Measurements from ENCODE around the gene AOAH. TPM values are rescaled to one million over a fixed set of nuclear protein-coding genes. Genes with fewer than 3 reads are reported as not detected.
"Not testable (repeated sequence)": the region's sequence is repeated elsewhere in the genome, so short reads cannot be mapped to it uniquely, and the experiment has no call there.

The AOAH gene
- total and polyA plus RNA-seq, 2 of the 13 experiments (the other 11 are each of a cell fraction or from before 2014, with no cell fraction given): not detected

DNA sequence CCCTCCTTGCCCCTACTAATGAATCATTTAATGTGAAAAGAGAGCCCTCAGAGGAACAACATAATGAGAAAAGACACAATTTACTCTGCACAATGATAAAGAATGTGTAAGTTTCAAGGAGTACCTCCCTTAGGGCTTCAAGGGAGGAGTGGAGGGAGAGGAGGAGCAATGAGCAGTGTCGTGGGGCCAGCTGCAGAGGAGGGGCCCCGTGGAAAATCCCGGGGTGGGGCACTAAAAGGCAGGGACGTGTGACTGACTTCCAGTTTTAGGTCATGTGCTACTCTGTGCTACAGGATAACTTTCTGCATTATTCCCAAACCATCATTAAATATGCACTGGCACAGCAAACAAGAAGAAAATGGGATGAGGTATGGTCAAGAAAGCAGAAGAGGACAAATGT is 226.5 kb downstream of the AOAH start:
- Histone ChIP-seq H3K79me2 (ENCODE audit: insufficient read depth, low read length) (no peaks in the 10 kb centered on the region), H3K4me3 (replicated peaks in 1 of 3; ENCODE audit: insufficient read depth in 1 of 3, low read depth in 2 of 3, low read length in 3 of 3) (no peak overlapping the region), H4K20me1 (ENCODE audit: insufficient read depth, low read length) (no peaks in the 10 kb centered on the region), H3K36me3 (replicated peaks in 1 of 2; ENCODE audit: control insufficient read depth in 1 of 2, insufficient read depth in 2 of 2, low read length in 2 of 2) (no peaks in the 10 kb centered on the region), H3K27ac (ENCODE audit: extremely low read length, insufficient read depth, low read length) (no peak overlapping the region), H3K9ac (ENCODE audit: insufficient read depth, low read depth, low read length) (no peak overlapping the region), H3K27me3 (ENCODE audit: control insufficient read depth in 1 of 2, insufficient read depth in 2 of 2, low read length in 2 of 2) (no peaks in the 10 kb centered on the region), H2AFZ (ENCODE audit: low read length) (no peak overlapping the region), H3K4me1 (ENCODE audit: insufficient read depth, low read length) (no peaks in the 10 kb centered on the region), H3K9me3 (ENCODE audit: low read length) (no peaks in the 10 kb centered on the region), H3K4me2 (ENCODE audit: low read depth, low read length) (no peak overlapping the region)
- DNase-seq (ENCODE audit: low spot score): no peak
- intact Hi-C loops (cut with micrococcal nuclease; ENCODE audit: unreplicated experiment) (no loop called here), in situ Hi-C loops (cut with HindIII; ENCODE audit: extremely low pct_ligation_motif_present, low pct_unique_long_range_greater_than_20kb) (no loop called here)
- ChIA-PET POLR2A (no interaction called here), CTCF (ENCODE audit: low intra/inter-chr PET ratio, low total read pairs) (no interaction called here)
- ATAC-seq: no peak
- no peak for TF ChIP-seq TMF1 (CRISPR knock-in tag; IDR thresholded peaks at IDR 0.05; ENCODE audit: low read depth)
- TF ChIP-seq, protein P1, sequence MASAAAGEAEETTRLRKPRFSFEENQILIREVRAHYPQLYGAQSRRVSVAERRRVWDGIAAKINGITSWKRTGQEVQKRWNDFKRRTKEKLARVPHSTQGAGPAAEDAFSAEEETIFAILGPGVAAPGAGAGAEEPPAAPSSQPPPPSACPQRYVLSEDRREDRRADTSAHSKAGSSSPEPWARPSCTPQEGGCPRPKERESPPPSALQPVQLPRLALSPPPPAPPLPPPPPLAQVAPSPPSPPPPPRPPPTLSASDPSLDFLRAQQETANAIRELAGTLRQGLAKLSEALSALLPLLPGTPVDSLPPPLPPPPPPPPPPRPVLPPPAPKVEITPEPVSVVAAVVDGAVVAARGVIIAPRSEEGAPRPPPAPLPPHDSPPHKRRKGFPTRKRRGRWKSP (CRISPR knock-in tag; IDR thresholded peaks at IDR 0.05): no peak
- TF ChIP-seq, protein P2, sequence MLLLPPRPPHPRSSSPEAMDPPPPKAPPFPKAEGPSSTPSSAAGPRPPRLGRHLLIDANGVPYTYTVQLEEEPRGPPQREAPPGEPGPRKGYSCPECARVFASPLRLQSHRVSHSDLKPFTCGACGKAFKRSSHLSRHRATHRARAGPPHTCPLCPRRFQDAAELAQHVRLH (CRISPR knock-in tag; IDR thresholded peaks at IDR 0.05; ENCODE audit: borderline replicate concordance, low read depth): no peak
- TF ChIP-seq NFRKB (IDR thresholded peaks at IDR 0.05): no peak
- TF ChIP-seq ARNT (IDR thresholded peaks at IDR 0.05): no peak
- no peak for TF ChIP-seq ZNF143 (CRISPR knock-in tag; IDR thresholded peaks at IDR 0.05)
- TF ChIP-seq, protein P3, sequence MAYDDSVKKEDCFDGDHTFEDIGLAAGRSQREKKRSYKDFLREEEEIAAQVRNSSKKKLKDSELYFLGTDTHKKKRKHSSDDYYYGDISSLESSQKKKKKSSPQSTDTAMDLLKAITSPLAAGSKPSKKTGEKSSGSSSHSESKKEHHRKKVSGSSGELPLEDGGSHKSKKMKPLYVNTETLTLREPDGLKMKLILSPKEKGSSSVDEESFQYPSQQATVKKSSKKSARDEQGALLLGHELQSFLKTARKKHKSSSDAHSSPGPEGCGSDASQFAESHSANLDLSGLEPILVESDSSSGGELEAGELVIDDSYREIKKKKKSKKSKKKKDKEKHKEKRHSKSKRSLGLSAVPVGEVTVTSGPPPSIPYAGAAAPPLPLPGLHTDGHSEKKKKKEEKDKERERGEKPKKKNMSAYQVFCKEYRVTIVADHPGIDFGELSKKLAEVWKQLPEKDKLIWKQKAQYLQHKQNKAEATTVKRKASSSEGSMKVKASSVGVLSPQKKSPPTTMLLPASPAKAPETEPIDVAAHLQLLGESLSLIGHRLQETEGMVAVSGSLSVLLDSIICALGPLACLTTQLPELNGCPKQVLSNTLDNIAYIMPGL (CRISPR knock-in tag; IDR thresholded peaks at IDR 0.05; ENCODE audit: borderline replicate concordance in 1 of 2, low read depth in 1 of 2): no peak
- no peak for TF ChIP-seq CENPX (CRISPR knock-in tag; IDR thresholded peaks at IDR 0.05)
- no peak for TF ChIP-seq GATA4 (IDR thresholded peaks at IDR 0.05; ENCODE audit: borderline replicate concordance, low read depth)
- TF ChIP-seq ZBTB20 (CRISPR knock-in tag; IDR thresholded peaks at IDR 0.05; ENCODE audit: borderline replicate concordance, low read depth): no peak
- no peak for TF ChIP-seq RXRB (CRISPR knock-in tag; IDR thresholded peaks at IDR 0.05; ENCODE audit: borderline replicate concordance)
- TF ChIP-seq, protein P4, sequence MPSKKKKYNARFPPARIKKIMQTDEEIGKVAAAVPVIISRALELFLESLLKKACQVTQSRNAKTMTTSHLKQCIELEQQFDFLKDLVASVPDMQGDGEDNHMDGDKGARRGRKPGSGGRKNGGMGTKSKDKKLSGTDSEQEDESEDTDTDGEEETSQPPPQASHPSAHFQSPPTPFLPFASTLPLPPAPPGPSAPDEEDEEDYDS (CRISPR knock-in tag; IDR thresholded peaks at IDR 0.05): no peak
- no TSS peak for BruUV-seq (replicated peaks)
- 3% methylated on average over 4 of the region's 4 CpGs for WGBS (ENCODE audit: low lambda C conversion rate)
- FAIRE-seq: no peak

DNA sequence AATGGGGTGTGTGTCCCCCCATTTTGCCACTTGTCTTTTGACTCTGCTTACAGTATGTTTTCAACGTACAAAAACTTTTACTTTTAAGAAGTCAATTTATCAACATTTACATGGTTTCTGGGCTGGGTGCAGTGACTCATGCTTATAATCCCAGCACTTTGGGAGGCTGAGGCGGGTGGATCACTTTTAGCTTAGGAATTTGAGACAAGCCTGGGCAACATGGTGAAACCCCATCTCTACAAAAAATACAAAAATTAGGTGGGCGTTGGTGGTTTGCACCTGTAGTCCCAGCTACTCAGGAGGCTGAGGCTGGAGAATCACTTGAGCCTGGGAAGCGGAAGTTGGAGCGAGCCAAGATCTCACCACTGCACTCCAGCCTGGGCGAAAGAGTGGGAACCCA is 227.1 kb downstream of the AOAH start:
- H2AFZ ChIP-seq (ENCODE audit: low read length); H3K9me3 ChIP-seq (ENCODE audit: low read length); H3K4me1 ChIP-seq (ENCODE audit: insufficient read depth, low read length); POLR2A ChIA-PET; H3K27ac ChIP-seq (ENCODE audit: extremely low read length, insufficient read depth, low read length); H3K4me3 ChIP-seq (replicated peaks in 1 of 3; ENCODE audit: insufficient read depth in 1 of 3, low read depth in 2 of 3, low read length in 3 of 3); DNase-seq (ENCODE audit: low spot score); H3K36me3 ChIP-seq (replicated peaks in 1 of 2; ENCODE audit: control insufficient read depth in 1 of 2, insufficient read depth in 2 of 2, low read length in 2 of 2); BruUV-seq (replicated peaks); ATAC-seq; FAIRE-seq; H3K9ac ChIP-seq (ENCODE audit: insufficient read depth, low read depth, low read length); intact Hi-C loops (cut with micrococcal nuclease; ENCODE audit: unreplicated experiment); H4K20me1 ChIP-seq (ENCODE audit: insufficient read depth, low read length); H3K4me2 ChIP-seq (ENCODE audit: low read depth, low read length); in situ Hi-C loops (cut with HindIII; ENCODE audit: extremely low pct_ligation_motif_present, low pct_unique_long_range_greater_than_20kb); H3K79me2 ChIP-seq (ENCODE audit: insufficient read depth, low read length); CTCF ChIA-PET (ENCODE audit: low intra/inter-chr PET ratio, low total read pairs); H3K27me3 ChIP-seq (ENCODE audit: control insufficient read depth in 1 of 2, insufficient read depth in 2 of 2, low read length in 2 of 2): not testable (repeated sequence)
- WGBS (ENCODE audit: low lambda C conversion rate): 53% methylated on average over 6 of the region's 6 CpGs

All from HepG2 (cell line).